Sigmoid colon (tissue), 4 donors: ENCODE results near the gene CCDC28B.

Source experiments
- EP300 ChIP-seq, 4 donors: sonication (generic); formaldehyde crosslinking; IDR thresholded peaks; one replicate each; pipeline ENCODE4 v1.6.1; 2017; ENCODE audit warnings: antibody characterized with exemption in 4 of 4
- POLR2A ChIP-seq, 2 donors: fragments of 450-650 bp; IDR thresholded peaks; one replicate each; pipeline ENCODE4 v1.6.1; 2016; ENCODE audit warnings: antibody characterized with exemption in 2 of 2, mild to moderate bottlenecking in 2 of 2, moderate library complexity in 2 of 2
- POLR2AphosphoS5 ChIP-seq, 4 donors: sonication (generic); formaldehyde crosslinking; IDR thresholded peaks; one replicate each; pipeline ENCODE4 v1.6.1; 2017; ENCODE audit warnings: antibody characterized with exemption in 4 of 4
- TF ChIP-seq, protein P1 (sequence below), 4 experiments: fragments of 450-650 bp in 3 of 4; fragments of 200-600 bp in 1 of 4; IDR thresholded peaks; one replicate each; pipeline ENCODE4 v1.5.1; 2016 to 2019; ENCODE audit warnings: antibody characterized with exemption in 4 of 4, mild to moderate bottlenecking in 3 of 4, moderate library complexity in 2 of 4

GRCh38 chr1:32187850-32188249 is 12.5 kb upstream of the CCDC28B start:
- no peak for TF ChIP-seq EP300 (IDR thresholded peaks at IDR 0.05)
- TF ChIP-seq POLR2AphosphoS5 (IDR thresholded peaks at IDR 0.05), result no peak
- TF ChIP-seq, protein P1, sequence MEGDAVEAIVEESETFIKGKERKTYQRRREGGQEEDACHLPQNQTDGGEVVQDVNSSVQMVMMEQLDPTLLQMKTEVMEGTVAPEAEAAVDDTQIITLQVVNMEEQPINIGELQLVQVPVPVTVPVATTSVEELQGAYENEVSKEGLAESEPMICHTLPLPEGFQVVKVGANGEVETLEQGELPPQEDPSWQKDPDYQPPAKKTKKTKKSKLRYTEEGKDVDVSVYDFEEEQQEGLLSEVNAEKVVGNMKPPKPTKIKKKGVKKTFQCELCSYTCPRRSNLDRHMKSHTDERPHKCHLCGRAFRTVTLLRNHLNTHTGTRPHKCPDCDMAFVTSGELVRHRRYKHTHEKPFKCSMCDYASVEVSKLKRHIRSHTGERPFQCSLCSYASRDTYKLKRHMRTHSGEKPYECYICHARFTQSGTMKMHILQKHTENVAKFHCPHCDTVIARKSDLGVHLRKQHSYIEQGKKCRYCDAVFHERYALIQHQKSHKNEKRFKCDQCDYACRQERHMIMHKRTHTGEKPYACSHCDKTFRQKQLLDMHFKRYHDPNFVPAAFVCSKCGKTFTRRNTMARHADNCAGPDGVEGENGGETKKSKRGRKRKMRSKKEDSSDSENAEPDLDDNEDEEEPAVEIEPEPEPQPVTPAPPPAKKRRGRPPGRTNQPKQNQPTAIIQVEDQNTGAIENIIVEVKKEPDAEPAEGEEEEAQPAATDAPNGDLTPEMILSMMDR (IDR thresholded peaks at IDR 0.05), result no peak
- no peak for TF ChIP-seq POLR2A (IDR thresholded peaks at IDR 0.05)
